ENCODE results near the gene PMS1.

PMS1 gene

GRCh38 chr2:189818249-189819038, 34.2 kb downstream of the PMS1 start:
- H3K4me3 ChIP-seq (ENCODE audit: low read length), result no peak overlapping the region
- no peak for TF ChIP-seq CTCF (IDR thresholded peaks at IDR 0.05; ENCODE audit: insufficient read depth, low read depth, low read length, missing control alignments)
- DNase-seq (ENCODE audit: low read depth), result no peak

- DNase-seq (ENCODE audit: low read depth), result peak; percentile 14
- TF ChIP-seq CTCF (IDR thresholded peaks at IDR 0.05; ENCODE audit: insufficient read depth, low read depth, low read length, missing control alignments), result no peak
- no peak overlapping the region for H3K4me3 ChIP-seq (ENCODE audit: low read length)
Observed at GRCh38 chr2:189819297-189819704, 35.1 kb downstream of the PMS1 start.

- H3K4me3 ChIP-seq (ENCODE audit: low read length), result no peak overlapping the region
- TF ChIP-seq CTCF (IDR thresholded peaks at IDR 0.05; ENCODE audit: insufficient read depth, low read depth, low read length, missing control alignments), result no peak
- DNase-seq (ENCODE audit: low read depth), result peak; percentile 4
Observed at GRCh38 chr2:189821953-189822748, 37.9 kb downstream of the PMS1 start.

- no peak for DNase-seq (ENCODE audit: low read depth)
- TF ChIP-seq CTCF (IDR thresholded peaks at IDR 0.05; ENCODE audit: insufficient read depth, low read depth, low read length, missing control alignments), result no peak
- H3K4me3 ChIP-seq (ENCODE audit: low read length), result no peak overlapping the region
Observed at GRCh38 chr2:189824694-189825396, 40.6 kb downstream of the PMS1 start.

GRCh38 chr2:189826039-189826438, 41.8 kb downstream of the PMS1 start:
- H3K4me3 ChIP-seq (ENCODE audit: low read length), result no peak overlapping the region
- TF ChIP-seq CTCF (IDR thresholded peaks at IDR 0.05; ENCODE audit: insufficient read depth, low read depth, low read length, missing control alignments), result no peak
- DNase-seq (ENCODE audit: low read depth), result no peak

- peak; percentile 13 for DNase-seq (ENCODE audit: low read depth)
- no peak for TF ChIP-seq CTCF (IDR thresholded peaks at IDR 0.05; ENCODE audit: insufficient read depth, low read depth, low read length, missing control alignments)
- H3K4me3 ChIP-seq (ENCODE audit: low read length), result no peak overlapping the region
Observed at GRCh38 chr2:189829102-189829833, 45.0 kb downstream of the PMS1 start.

All from epithelial cell of esophagus (primary cell).